ENCODE data around the gene WDFY2. TPM values are rescaled to one million over a fixed set of nuclear protein-coding genes. Genes with fewer than 3 reads are reported as not detected.

Gene WDFY2
- total RNA-seq, 1 donor from 2014 or later = 43.0 TPM

- Mint-ChIP-seq H3K4me3 (ENCODE audit: unreplicated experiment) (no peak overlapping the region), H3K27me3 (ENCODE audit: unreplicated experiment) (peaks cover 9% of the 10 kb centered on the region), H3K9me3 (ENCODE audit: unreplicated experiment) (peaks cover 4% of the 10 kb centered on the region), H3K36me3 (ENCODE audit: unreplicated experiment) (no peaks in the 10 kb centered on the region), H3K4me1 (ENCODE audit: low read depth, unreplicated experiment) (peaks cover 38% of the 10 kb centered on the region), H3K27ac (ENCODE audit: unreplicated experiment) (no peak overlapping the region)
- no peak for DNase-seq
- TF ChIP-seq CTCF (IDR thresholded peaks at IDR 0.05; ENCODE audit: partially characterized antibody, unreplicated experiment) = no peak
Observed at GRCh38 chr13:51799261-51799660, 215.0 kb downstream of the WDFY2 start.

- H3K27me3 Mint-ChIP-seq (ENCODE audit: unreplicated experiment) = peaks cover 12% of the 10 kb centered on the region
- no peak for DNase-seq
- peaks cover 42% of the 10 kb centered on the region for H3K4me1 Mint-ChIP-seq (ENCODE audit: low read depth, unreplicated experiment)
- no peaks in the 10 kb centered on the region for H3K36me3 Mint-ChIP-seq (ENCODE audit: unreplicated experiment)
- H3K4me3 Mint-ChIP-seq (ENCODE audit: unreplicated experiment) = no peak overlapping the region
- TF ChIP-seq CTCF (IDR thresholded peaks at IDR 0.05; ENCODE audit: partially characterized antibody, unreplicated experiment) = no peak
- H3K27ac Mint-ChIP-seq (ENCODE audit: unreplicated experiment) = no peak overlapping the region
- H3K9me3 Mint-ChIP-seq (ENCODE audit: unreplicated experiment) = peaks cover 9% of the 10 kb centered on the region
Observed at GRCh38 chr13:51800486-51800885, 216.2 kb downstream of the WDFY2 start.

DNA sequence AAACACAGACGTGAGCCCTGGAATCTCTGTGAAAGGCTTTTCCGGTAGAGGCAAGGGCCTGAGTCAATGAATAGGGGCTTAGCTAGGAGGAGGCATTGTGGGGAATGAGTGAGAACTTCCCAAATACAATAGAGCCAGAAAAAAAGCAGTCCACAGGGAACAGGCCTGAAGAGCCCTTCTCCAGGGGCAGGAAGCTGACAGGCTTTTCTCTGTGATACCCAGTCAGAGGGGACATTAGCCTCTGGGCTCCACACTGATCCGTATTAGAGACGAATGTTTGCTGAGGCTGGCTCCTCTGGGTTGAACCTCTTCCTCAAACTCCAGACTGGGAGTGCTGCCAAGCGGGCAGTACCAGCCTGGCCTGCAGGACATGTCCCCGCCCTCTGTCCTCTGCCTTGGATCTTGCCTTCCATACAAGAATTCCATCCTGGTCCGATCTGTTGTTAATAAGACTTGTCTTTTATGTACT, 217.4 kb downstream of the WDFY2 start:
- no peak for TF ChIP-seq CTCF (IDR thresholded peaks at IDR 0.05; ENCODE audit: partially characterized antibody, unreplicated experiment)
- H3K9me3 Mint-ChIP-seq (ENCODE audit: unreplicated experiment) = peaks cover 9% of the 10 kb centered on the region
- H3K4me1 Mint-ChIP-seq (ENCODE audit: low read depth, unreplicated experiment) = peaks cover 53% of the 10 kb centered on the region
- peak overlapping the region; percentile 72 for H3K27ac Mint-ChIP-seq (ENCODE audit: unreplicated experiment)
- H3K36me3 Mint-ChIP-seq (ENCODE audit: unreplicated experiment) = no peaks in the 10 kb centered on the region
- peak overlapping the region; percentile 58 for H3K4me3 Mint-ChIP-seq (ENCODE audit: unreplicated experiment)
- DNase-seq = no peak
- peaks cover 12% of the 10 kb centered on the region for H3K27me3 Mint-ChIP-seq (ENCODE audit: unreplicated experiment)

GRCh38 chr13:51802631-51803418, 218.6 kb downstream of the WDFY2 start:
- peak overlapping the region; percentile 95 for H3K27ac Mint-ChIP-seq (ENCODE audit: unreplicated experiment)
- peaks cover 12% of the 10 kb centered on the region for H3K27me3 Mint-ChIP-seq (ENCODE audit: unreplicated experiment)
- no peak for TF ChIP-seq CTCF (IDR thresholded peaks at IDR 0.05; ENCODE audit: partially characterized antibody, unreplicated experiment)
- H3K4me1 Mint-ChIP-seq (ENCODE audit: low read depth, unreplicated experiment) = peaks cover 55% of the 10 kb centered on the region
- DNase-seq = no peak
- peaks cover 9% of the 10 kb centered on the region for H3K9me3 Mint-ChIP-seq (ENCODE audit: unreplicated experiment)
- H3K36me3 Mint-ChIP-seq (ENCODE audit: unreplicated experiment) = no peaks in the 10 kb centered on the region
- H3K4me3 Mint-ChIP-seq (ENCODE audit: unreplicated experiment) = peak overlapping the region; percentile 94

All from glutamatergic neuron (in vitro differentiated cells).